Neuron (in vitro differentiated cells): Measurements from ENCODE around the gene HCN4.

ENCODE experiments used
- H2AFZ ChIP-seq: one replicate; pipeline ENCODE4 v1.6.1; 2013; ENCODE audit warnings: low read depth, mild to moderate bottlenecking, inconsistent platforms, low read length, moderate library complexity
- H3K27me3 ChIP-seq: one replicate; pipeline ENCODE4 v1.6.1; 2013; ENCODE audit warnings: low read length; ENCODE audit not compliant: insufficient read depth
- H3K36me3 ChIP-seq: one replicate; pipeline ENCODE4 v1.6.1; 2013; ENCODE audit warnings: low read length; ENCODE audit not compliant: insufficient read depth
- H3K4me1 ChIP-seq: one replicate; pipeline ENCODE4 v1.6.1; 2013; ENCODE audit warnings: low read length; ENCODE audit not compliant: insufficient read depth
- H3K4me3 ChIP-seq: 2 replicates; pipeline ENCODE4 v1.5.1; 2013; ENCODE audit warnings: mild to moderate bottlenecking, low read length, moderate library complexity
- H3K9me3 ChIP-seq: one replicate; pipeline ENCODE4 v1.6.1; 2013; ENCODE audit warnings: low read length

The HCN4 gene

GRCh38 chr15:73282567-73283365 is 86.0 kb downstream of the HCN4 start:
- no peak overlapping the region for H2AFZ ChIP-seq
- H3K4me1 ChIP-seq, result peaks cover 3% of the 10 kb centered on the region
- H3K36me3 ChIP-seq, result peaks cover 58% of the 10 kb centered on the region
- no peaks in the 10 kb centered on the region for H3K27me3 ChIP-seq
- H3K4me3 ChIP-seq, result no peak overlapping the region
- no peaks in the 10 kb centered on the region for H3K9me3 ChIP-seq

GRCh38 chr15:73275862-73276261 is 92.9 kb downstream of the HCN4 start:
- peaks cover 2% of the 10 kb centered on the region for H3K4me1 ChIP-seq
- H2AFZ ChIP-seq, result no peak overlapping the region
- H3K9me3 ChIP-seq, result no peaks in the 10 kb centered on the region
- peaks cover 37% of the 10 kb centered on the region for H3K36me3 ChIP-seq
- H3K27me3 ChIP-seq, result no peaks in the 10 kb centered on the region
- H3K4me3 ChIP-seq, result no peak overlapping the region

GRCh38 chr15:73273181-73274002 is 95.4 kb downstream of the HCN4 start:
- Histone ChIP-seq H3K27me3 (no peaks in the 10 kb centered on the region), H3K4me3 (no peak overlapping the region), H2AFZ (no peak overlapping the region), H3K36me3 (peaks cover 41% of the 10 kb centered on the region), H3K4me1 (peaks cover 2% of the 10 kb centered on the region), H3K9me3 (no peaks in the 10 kb centered on the region)

GRCh38 chr15:73270366-73271097 is 98.2 kb downstream of the HCN4 start:
- peaks cover 51% of the 10 kb centered on the region for H3K36me3 ChIP-seq
- H3K4me1 ChIP-seq, result peaks cover 2% of the 10 kb centered on the region
- H3K27me3 ChIP-seq, result no peaks in the 10 kb centered on the region

More at GRCh38 chr15:73270366-73271097, 98.2 kb downstream of the HCN4 start:
- no peak overlapping the region for H2AFZ ChIP-seq
- no peak overlapping the region for H3K4me3 ChIP-seq
- no peaks in the 10 kb centered on the region for H3K9me3 ChIP-seq
